Spleen (tissue), 11 donors: ENCODE data around the gene PCGF2. TPM values are rescaled to one million over a fixed set of nuclear protein-coding genes. Genes with fewer than 3 reads are reported as not detected.

ENCODE experiments used
- DNase-seq: peaks from one replicate; pipeline ENCODE4 v3.0.0-alpha.2; 2020
- H3K27ac ChIP-seq, 8 donors: fragments of 200-600 bp; sonication (generic) in 7 of 8; 1 replicate in 4 of 8; 2 replicates in 4 of 8; pipeline versions ENCODE4 v1.5.0 to v1.8.0; 2016 to 2021; ENCODE audit warnings: inconsistent platforms in 4 of 8, mild to moderate bottlenecking in 4 of 8, moderate library complexity in 1 of 8
- H3K27me3 ChIP-seq, 7 donors: fragments of 200-600 bp; sonication (generic) in 6 of 7; replicated peaks in 1 of 7; 1 replicate in 4 of 7; 2 replicates in 3 of 7; pipeline versions ENCODE4 v1.5.0 to v1.8.0; 2016 to 2021; ENCODE audit warnings: inconsistent platforms in 3 of 7, mild to moderate bottlenecking in 1 of 7
- H3K36me3 ChIP-seq, 6 donors: fragments of 200-600 bp; sonication (generic) in 5 of 6; 1 replicate in 4 of 6; 2 replicates in 2 of 6; pipeline versions ENCODE4 v1.5.0 to v1.8.0; 2016 to 2021; ENCODE audit warnings: inconsistent platforms in 2 of 6
- H3K4me1 ChIP-seq, 6 donors: fragments of 200-600 bp; sonication (generic) in 5 of 6; 1 replicate in 3 of 6; 2 replicates in 3 of 6; pipeline versions ENCODE4 v1.5.0 to v1.8.0; 2016 to 2021; ENCODE audit warnings: inconsistent platforms in 3 of 6
- H3K4me3 ChIP-seq, 8 donors: fragments of 200-600 bp; sonication (generic) in 7 of 8; 1 replicate in 4 of 8; 2 replicates in 4 of 8; pipeline versions ENCODE4 v1.5.0 to v1.8.0; 2016 to 2021; ENCODE audit warnings: inconsistent platforms in 4 of 8, mild to moderate bottlenecking in 4 of 8, moderate library complexity in 2 of 8
- H3K9me3 ChIP-seq, 8 donors: fragments of 200-600 bp; sonication (generic) in 7 of 8; 1 replicate in 4 of 8; 2 replicates in 4 of 8; pipeline versions ENCODE4 v1.5.0 to v1.8.0; 2016 to 2021; ENCODE audit warnings: inconsistent platforms in 4 of 8
- CTCF ChIP-seq, 11 experiments: fragments of 200-600 bp in 7 of 11; fragments of 450-650 bp in 4 of 11; sonication (generic) in 4 of 11; IDR thresholded peaks in 8 of 11; conservative IDR thresholded peaks in 3 of 11; 1 replicate in 7 of 11; 2 replicates in 4 of 11; pipeline versions ENCODE4 v1.4.0 to v1.8.0; 2016 to 2021; ENCODE audit warnings: antibody characterized with exemption in 11 of 11, inconsistent platforms in 4 of 11, mild to moderate bottlenecking in 1 of 11
- POLR2A ChIP-seq, 3 donors: fragments of 450-650 bp; IDR thresholded peaks; one replicate each; pipeline ENCODE4 v1.5.1; 2017; ENCODE audit warnings: antibody characterized with exemption in 3 of 3, mild to moderate bottlenecking in 1 of 3
- POLR2AphosphoS5 ChIP-seq, 3 donors: sonication (generic); formaldehyde crosslinking; IDR thresholded peaks; one replicate each; pipeline ENCODE4 v1.5.1; 2017; ENCODE audit warnings: antibody characterized with exemption in 3 of 3
- WGBS, 5 donors: extraction: QIAGEN DNeasy Blood & Tissue Kit in 3 of 5; methylation state at CpG; one replicate each; pipeline versions ENCODE4 v1.1.5 to v1.1.7; 2013 to 2018; 5-methylcytosine and 5-hydroxymethylcytosine counted together
- intact Hi-C: fragments of 100-400 bp; cut with DNase I; formaldehyde crosslinking; loops from one replicate; pipeline ENCODE4 v1.15.0; 2023; ENCODE audit warnings: low total_unique reads
- polyA plus RNA-seq, 3 donors: library from polyadenylated mRNA; stranded (reverse); fragments of 200-250 nt; gene quantifications; one replicate each; pipeline ENCODE4 v1.2.1, GENCODE V29; 2013
- total RNA-seq, 7 donors: library from RNA; depleted of rRNA in 3 of 7; stranded (reverse); fragments of >200 nt in 3 of 7; fragmentation: NEBNext Ultra II Directional in 4 of 7; extraction: Animal tissue kit (Norgen Biotek cat#: 25700) in 4 of 7; gene quantifications; one replicate each; pipeline versions ENCODE4 v1.1.0 to v1.2.1, GENCODE V29; 2016 to 2021
- donor health status: healthy with polysubstance abuse.
- donor health status: DM: no; HTN: no; CAD: no; lungs with moderate emphysema.
- donor health status: DM: no; HTN: no; CAD: no.
- donor health status: Bipolar disorder and iron deficiency.
- donor health status: healthy.
- donor health status: DM: no; HTN: no; CAD: no.
- donor health status: DM: yes; HTN: yes; CAD: no.

PCGF2 gene
- total and polyA plus RNA-seq, 10 donors = 13.1 to 57.6 (median 25.7) TPM

GRCh38 chr17:38732376-38733281 is 15.5 kb downstream of the PCGF2 start:
- peak overlapping the region in 3 of 8 donors; percentile 91 to 93 (median 91) for H3K27ac ChIP-seq
- intact Hi-C loops = loop anchor here (2.0 kb wide), 1 partner anchor 56 kb away; no protein-coding TSS in a partner anchor

GRCh38 chr17:38731526-38732294 is 16.4 kb downstream of the PCGF2 start:
- no peak for DNase-seq
- peak overlapping the region in 7 of 8 donors; percentile 33 to 93 (median 88) for H3K27ac ChIP-seq
- intact Hi-C loops = loop anchor here (2.0 kb wide), 1 partner anchor 55 kb away; no protein-coding TSS in a partner anchor
- peak overlapping the region in 2 of 8 donors; percentile 72 to 79 for H3K4me3 ChIP-seq
- no peaks in the 10 kb centered on the region for H3K9me3 ChIP-seq
- WGBS, 5 donors = 64 to 80% (median 77%) methylated on average over 6 to 8 of the region's 8 CpGs
- peaks cover 0 to 43% (median 0%) of the 10 kb centered on the region in 6 donors for H3K36me3 ChIP-seq
- peaks cover 34 to 92% (median 70%) of the 10 kb centered on the region in 6 donors for H3K4me1 ChIP-seq
- TF ChIP-seq CTCF (IDR thresholded peaks at IDR 0.05 in 8 of 11, conservative IDR thresholded peaks at IDR 0.05 in 3 of 11) (no peak), POLR2A (IDR thresholded peaks at IDR 0.05) (no peak), POLR2AphosphoS5 (IDR thresholded peaks at IDR 0.05) (no peak)
- no peaks in the 10 kb centered on the region for H3K27me3 ChIP-seq

More at GRCh38 chr17:38732376-38733281, 15.5 kb downstream of the PCGF2 start:
- DNase-seq = no peak
- no peak overlapping the region for H3K4me3 ChIP-seq
- no peaks in the 10 kb centered on the region for H3K9me3 ChIP-seq
- peaks cover 30 to 82% (median 62%) of the 10 kb centered on the region in 6 donors for H3K4me1 ChIP-seq
- no peaks in the 10 kb centered on the region for H3K27me3 ChIP-seq
- no peak for TF ChIP-seq POLR2A (IDR thresholded peaks at IDR 0.05)
- TF ChIP-seq CTCF (IDR thresholded peaks at IDR 0.05 in 8 of 11, conservative IDR thresholded peaks at IDR 0.05 in 3 of 11) = no peak
- TF ChIP-seq POLR2AphosphoS5 (IDR thresholded peaks at IDR 0.05) = no peak
- 83 to 88% (median 83%) methylated on average over 5 to 7 of the region's 7 CpGs for WGBS, 5 donors
- peaks cover 0 to 52% (median 0%) of the 10 kb centered on the region in 6 donors for H3K36me3 ChIP-seq

GRCh38 chr17:38730526-38731379 is 17.4 kb downstream of the PCGF2 start:
- no peaks in the 10 kb centered on the region for H3K9me3 ChIP-seq
- TF ChIP-seq POLR2A (IDR thresholded peaks at IDR 0.05) (no peak), POLR2AphosphoS5 (IDR thresholded peaks at IDR 0.05) (peak in 1 of 3 donors; percentile 71), CTCF (IDR thresholded peaks at IDR 0.05 in 8 of 11, conservative IDR thresholded peaks at IDR 0.05 in 3 of 11) (peak in 1 of 11 experiments; percentile 5)
- H3K36me3 ChIP-seq = peaks cover 0 to 37% (median 0%) of the 10 kb centered on the region in 6 donors
- H3K4me1 ChIP-seq = peaks cover 34 to 97% (median 71%) of the 10 kb centered on the region in 6 donors
- no peaks in the 10 kb centered on the region for H3K27me3 ChIP-seq
- peak overlapping the region; percentile 56 to 79 (median 60) for H3K4me3 ChIP-seq
- DNase-seq = peak; percentile 87
- intact Hi-C loops = no loop called here
- H3K27ac ChIP-seq = peak overlapping the region; percentile 33 to 93 (median 86)
- WGBS, 5 donors = 26 to 36% (median 32%) methylated on average over 27 of the region's 27 CpGs
